GM21825 (cell line): ENCODE data around the gene BCL7B.
"Not testable (repeated sequence)": the region's sequence is repeated elsewhere in the genome, so short reads cannot be mapped to it uniquely, and the experiment has no call there.

ENCODE experiments used
- ATAC-seq: cut with Tn5 transposase; IDR thresholded peaks from one replicate; pipeline ENCODE4 v1.9.1; 2021; ENCODE audit warnings: mild to moderate bottlenecking, moderate library complexity; ENCODE audit not compliant: unreplicated experiment

The BCL7B gene

GRCh38 chr7:73504920-73505319 lies 52.6 kb downstream of the BCL7B start:
- ATAC-seq: no peak

GRCh38 chr7:73504017-73504416 lies 53.5 kb downstream of the BCL7B start:
- no peak for ATAC-seq

- no peak for ATAC-seq
These were observed 54.3 kb downstream of the BCL7B start for GRCh38 chr7:73503229-73503628.

GRCh38 chr7:73496626-73497025 lies 60.9 kb downstream of the BCL7B start:
- ATAC-seq: no peak

- not testable (repeated sequence) for ATAC-seq
These were observed 62.0 kb downstream of the BCL7B start for GRCh38 chr7:73495507-73495906.

GRCh38 chr7:73489976-73490375 lies 67.5 kb downstream of the BCL7B start:
- no peak for ATAC-seq

GRCh38 chr7:73487486-73487885 lies 70.0 kb downstream of the BCL7B start:
- no peak for ATAC-seq
